NCI-H2029 treated with DMSO at 0.1 percent for 48 hours (cell line): ENCODE data around the gene ALKBH5.

Source experiments
- DNase-seq: peaks from one replicate; lab custom pipeline; 2025; lab: John Stamatoyannopoulos, UW

Gene ALKBH5

GRCh38 chr17:18183334-18184142 is at the start of gene ALKBH5:
ALKBH5 (plus strand) TSS chr17:18183828; CDS start chr17:18184244, 416 bp downstream.
- DNase-seq = peak; percentile 88

GRCh38 chr17:18136357-18136756 is 47.3 kb upstream of the ALKBH5 start:
- no peak for DNase-seq

GRCh38 chr17:18138065-18138749 is 45.4 kb upstream of the ALKBH5 start:
- no peak for DNase-seq

- no peak for DNase-seq
Observed at GRCh38 chr17:18139092-18139491, 44.5 kb upstream of the ALKBH5 start.

- DNase-seq = no peak
Observed at GRCh38 chr17:18139498-18139897, 44.1 kb upstream of the ALKBH5 start.

GRCh38 chr17:18139949-18140348 is 43.7 kb upstream of the ALKBH5 start:
- DNase-seq = no peak

GRCh38 chr17:18140648-18141047 is 43.0 kb upstream of the ALKBH5 start:
- no peak for DNase-seq

- peak; percentile 19 for DNase-seq
Observed at GRCh38 chr17:18141210-18141803, 42.3 kb upstream of the ALKBH5 start.

- DNase-seq = no peak
Observed at GRCh38 chr17:18142417-18142816, 41.2 kb upstream of the ALKBH5 start.

- DNase-seq = no peak
Observed at GRCh38 chr17:18143044-18143936, 40.3 kb upstream of the ALKBH5 start.

GRCh38 chr17:18144261-18144660 is 39.4 kb upstream of the ALKBH5 start:
- no peak for DNase-seq

- no peak for DNase-seq
Observed at GRCh38 chr17:18144855-18145254, 38.8 kb upstream of the ALKBH5 start.

- no peak for DNase-seq
Observed at GRCh38 chr17:18145811-18146210, 37.8 kb upstream of the ALKBH5 start.

- no peak for DNase-seq
Observed at GRCh38 chr17:18146259-18146658, 37.4 kb upstream of the ALKBH5 start.

GRCh38 chr17:18146980-18147379 is 36.6 kb upstream of the ALKBH5 start:
- no peak for DNase-seq

- no peak for DNase-seq
Observed at GRCh38 chr17:18148586-18148985, 35.0 kb upstream of the ALKBH5 start.

GRCh38 chr17:18151290-18151689 is 32.3 kb upstream of the ALKBH5 start:
- no peak for DNase-seq

GRCh38 chr17:18155179-18155578 is 28.4 kb upstream of the ALKBH5 start:
- no peak for DNase-seq

GRCh38 chr17:18156171-18156975 is 27.3 kb upstream of the ALKBH5 start:
- DNase-seq = no peak

GRCh38 chr17:18156976-18157280 is 26.7 kb upstream of the ALKBH5 start:
- no peak for DNase-seq

- no peak for DNase-seq
Observed at GRCh38 chr17:18157354-18157985, 26.2 kb upstream of the ALKBH5 start.
